Loucy (cell line): ENCODE measurements around the gene ZNF280A.
"Not testable (repeated sequence)": the region's sequence is repeated elsewhere in the genome, so short reads cannot be mapped to it uniquely, and the experiment has no call there.

ENCODE experiments used
- EZH2phosphoT487 ChIP-seq: fragments of 200-600 bp; IDR thresholded peaks from 2 replicates; pipeline ENCODE4 v1.6.1; 2018; ENCODE audit warnings: antibody characterized with exemption, mild to moderate bottlenecking, moderate library complexity, borderline replicate concordance
- TF ChIP-seq, protein P1 (sequence below): fragments of 200-600 bp; sonication (generic); conservative IDR thresholded peaks from 2 replicates; pipeline ENCODE4 v1.5.1; 2014; ENCODE audit warnings: mild to moderate bottlenecking, antibody characterized with exemption, low read length

DNA sequence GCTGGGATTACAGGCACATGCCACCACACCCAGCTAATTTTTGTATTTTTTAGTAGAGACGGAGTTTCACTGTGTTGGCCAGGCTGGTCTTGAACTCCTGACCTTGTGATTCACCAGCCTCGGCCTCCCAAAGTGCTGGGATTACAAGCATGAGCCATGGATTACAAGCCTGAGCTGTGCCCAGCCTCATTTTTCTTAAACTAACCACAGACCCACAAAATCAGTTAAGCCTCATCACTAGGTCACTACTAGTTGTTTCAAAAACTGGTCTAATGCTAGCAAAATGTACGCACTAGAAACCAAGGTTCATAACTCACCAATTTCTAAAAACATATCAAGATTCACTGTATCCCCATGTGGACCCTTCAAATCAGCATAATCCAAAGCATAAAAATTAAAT is 28.5 kb downstream of the ZNF280A start:
- TF ChIP-seq, protein P1, sequence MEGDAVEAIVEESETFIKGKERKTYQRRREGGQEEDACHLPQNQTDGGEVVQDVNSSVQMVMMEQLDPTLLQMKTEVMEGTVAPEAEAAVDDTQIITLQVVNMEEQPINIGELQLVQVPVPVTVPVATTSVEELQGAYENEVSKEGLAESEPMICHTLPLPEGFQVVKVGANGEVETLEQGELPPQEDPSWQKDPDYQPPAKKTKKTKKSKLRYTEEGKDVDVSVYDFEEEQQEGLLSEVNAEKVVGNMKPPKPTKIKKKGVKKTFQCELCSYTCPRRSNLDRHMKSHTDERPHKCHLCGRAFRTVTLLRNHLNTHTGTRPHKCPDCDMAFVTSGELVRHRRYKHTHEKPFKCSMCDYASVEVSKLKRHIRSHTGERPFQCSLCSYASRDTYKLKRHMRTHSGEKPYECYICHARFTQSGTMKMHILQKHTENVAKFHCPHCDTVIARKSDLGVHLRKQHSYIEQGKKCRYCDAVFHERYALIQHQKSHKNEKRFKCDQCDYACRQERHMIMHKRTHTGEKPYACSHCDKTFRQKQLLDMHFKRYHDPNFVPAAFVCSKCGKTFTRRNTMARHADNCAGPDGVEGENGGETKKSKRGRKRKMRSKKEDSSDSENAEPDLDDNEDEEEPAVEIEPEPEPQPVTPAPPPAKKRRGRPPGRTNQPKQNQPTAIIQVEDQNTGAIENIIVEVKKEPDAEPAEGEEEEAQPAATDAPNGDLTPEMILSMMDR, result not testable (repeated sequence)
- not testable (repeated sequence) for TF ChIP-seq EZH2phosphoT487
